HEK293 (cell line): ENCODE data around the gene RNF224.

Experiments
- CTCF ChIA-PET: fragments of 350-600 bp; formaldehyde crosslinking; extraction: SDS; loops from one replicate; lab custom pipeline; 2021; ENCODE audit warnings: antibody characterized with exemption; lab: Yijun Ruan, JAX
- POLR2A ChIA-PET: fragments of 300-600 bp; formaldehyde crosslinking; extraction: SDS; loops from one replicate; lab custom pipeline; 2020; ENCODE audit warnings: antibody characterized with exemption, inconsistent platforms; lab: Yijun Ruan, JAX
- H3K27ac ChIP-seq: fragments of 200-500 bp; sonication (Bioruptor generic); 2 replicates; pipeline ENCODE4 v1.5.1; 2014; ENCODE audit warnings: low read depth, low read length, control low read depth, inconsistent platforms; ENCODE audit errors: extremely low read depth
- H3K36me3 ChIP-seq, 2 experiments: fragments of 200-500 bp in 1 of 2; sonication (Bioruptor generic) in 1 of 2; 1 replicate in 1 of 2; 2 replicates in 1 of 2; pipeline ENCODE4 v1.5.1; 2014 to 2017; ENCODE audit warnings: inconsistent platforms in 2 of 2, low read length in 2 of 2; ENCODE audit not compliant: control insufficient read depth in 2 of 2, insufficient read depth in 1 of 2
- H3K4me1 ChIP-seq: fragments of 200-500 bp; sonication (Bioruptor generic); 2 replicates; pipeline ENCODE4 v1.5.1; 2014; ENCODE audit warnings: mild to moderate bottlenecking, low read length, inconsistent platforms; ENCODE audit not compliant: control insufficient read depth, insufficient read depth
- H3K4me3 ChIP-seq: 2 replicates; pipeline ENCODE4 v1.5.1; 2011; ENCODE audit warnings: low read depth, mild to moderate bottlenecking, control low read depth, low read length, moderate library complexity
- H3K9me3 ChIP-seq: fragments of 200-500 bp; sonication (Bioruptor generic); 2 replicates; pipeline ENCODE4 v1.5.1; 2014; ENCODE audit warnings: low read depth, low read length, inconsistent platforms; ENCODE audit not compliant: control insufficient read depth, insufficient read depth
- FEZF1 ChIP-seq: fragments of 450-650 bp; formaldehyde crosslinking; IDR thresholded peaks from 2 replicates; pipeline ENCODE4 v1.5.1; 2016; ENCODE audit warnings: missing biosample characterization, missing genetic modification characterization
- KLF1 ChIP-seq: fragments of 450-650 bp; formaldehyde crosslinking; IDR thresholded peaks from 2 replicates; pipeline ENCODE4 v1.5.1; 2016; ENCODE audit warnings: missing biosample characterization, missing genetic modification characterization
- KLF10 ChIP-seq: fragments of 450-650 bp; IDR thresholded peaks from 2 replicates; pipeline ENCODE4 v1.5.1; 2018; ENCODE audit warnings: missing biosample characterization, mild to moderate bottlenecking, missing genetic modification characterization
- KLF9 ChIP-seq: fragments of 450-650 bp; formaldehyde crosslinking; IDR thresholded peaks from 2 replicates; pipeline ENCODE4 v1.5.1; 2016; ENCODE audit warnings: missing biosample characterization, missing genetic modification characterization, low read depth
- SCRT1 ChIP-seq: fragments of 450-650 bp; formaldehyde crosslinking; IDR thresholded peaks from 2 replicates; pipeline ENCODE4 v1.5.1; 2016; ENCODE audit warnings: missing biosample characterization, missing genetic modification characterization, borderline replicate concordance
- SP2 ChIP-seq: fragments of 450-650 bp; formaldehyde crosslinking; IDR thresholded peaks from 2 replicates; pipeline ENCODE4 v1.5.1; 2016; ENCODE audit warnings: missing biosample characterization, missing genetic modification characterization
- SP3 ChIP-seq: fragments of 450-650 bp; formaldehyde crosslinking; IDR thresholded peaks from 2 replicates; pipeline ENCODE4 v1.5.1; 2016; ENCODE audit warnings: missing biosample characterization, missing genetic modification characterization
- SP7 ChIP-seq: fragments of 450-650 bp; formaldehyde crosslinking; IDR thresholded peaks from 2 replicates; pipeline ENCODE4 v1.5.1; 2016; ENCODE audit warnings: missing biosample characterization, missing genetic modification characterization
- TRIM28 ChIP-seq: IDR thresholded peaks from 2 replicates; pipeline ENCODE4 v1.6.1; 2011; ENCODE audit warnings: low read length, control low read depth, borderline replicate concordance
- ZBTB7A ChIP-seq: fragments of 450-650 bp; formaldehyde crosslinking; IDR thresholded peaks from 2 replicates; pipeline ENCODE4 v1.5.1; 2016; ENCODE audit warnings: low read depth, missing biosample characterization, missing genetic modification characterization
- ZFP69B ChIP-seq: fragments of 450-650 bp; formaldehyde crosslinking; IDR thresholded peaks from 2 replicates; pipeline ENCODE4 v1.5.1; 2016; ENCODE audit warnings: missing biosample characterization, missing genetic modification characterization
- ZNF311 ChIP-seq: fragments of 450-650 bp; formaldehyde crosslinking; IDR thresholded peaks from 2 replicates; pipeline ENCODE4 v1.5.1; 2017; ENCODE audit warnings: missing biosample characterization, missing genetic modification characterization, borderline replicate concordance
- ZNF391 ChIP-seq: fragments of 450-650 bp; formaldehyde crosslinking; IDR thresholded peaks from 2 replicates; pipeline ENCODE4 v1.5.1; 2016; ENCODE audit warnings: low read depth, missing biosample characterization, missing genetic modification characterization, borderline replicate concordance
- ZNF626 ChIP-seq: fragments of 450-650 bp; sonication (Bioruptor Pico); formaldehyde crosslinking; IDR thresholded peaks from 2 replicates; pipeline ENCODE4 v1.5.1; 2018; ENCODE audit warnings: missing biosample characterization, missing genetic modification characterization, inconsistent platforms
- ZNF76 ChIP-seq: fragments of 450-650 bp; formaldehyde crosslinking; IDR thresholded peaks from 2 replicates; pipeline ENCODE4; 2016; ENCODE audit warnings: low read depth, missing biosample characterization, missing genetic modification characterization, borderline replicate concordance
- ZSCAN30 ChIP-seq: fragments of 450-650 bp; IDR thresholded peaks from 2 replicates; pipeline ENCODE4 v1.5.1; 2018; ENCODE audit warnings: missing biosample characterization, mild to moderate bottlenecking, missing genetic modification characterization, moderate library complexity
- ZXDB ChIP-seq: fragments of 450-650 bp; formaldehyde crosslinking; IDR thresholded peaks from 2 replicates; pipeline ENCODE4 v1.5.1; 2016; ENCODE audit warnings: missing biosample characterization, missing genetic modification characterization
- TF ChIP-seq, protein P1 (sequence below): fragments of 450-650 bp; formaldehyde crosslinking; optimal IDR thresholded peaks from 2 replicates; pipeline ENCODE3; 2016; ENCODE audit warnings: missing biosample characterization, mild to moderate bottlenecking, missing genetic modification characterization
- TF ChIP-seq, protein P2 (sequence below): fragments of 450-650 bp; formaldehyde crosslinking; IDR thresholded peaks from 2 replicates; pipeline ENCODE4 v1.5.1; 2017; ENCODE audit warnings: missing biosample characterization, missing genetic modification characterization

RNF224 gene

DNA sequence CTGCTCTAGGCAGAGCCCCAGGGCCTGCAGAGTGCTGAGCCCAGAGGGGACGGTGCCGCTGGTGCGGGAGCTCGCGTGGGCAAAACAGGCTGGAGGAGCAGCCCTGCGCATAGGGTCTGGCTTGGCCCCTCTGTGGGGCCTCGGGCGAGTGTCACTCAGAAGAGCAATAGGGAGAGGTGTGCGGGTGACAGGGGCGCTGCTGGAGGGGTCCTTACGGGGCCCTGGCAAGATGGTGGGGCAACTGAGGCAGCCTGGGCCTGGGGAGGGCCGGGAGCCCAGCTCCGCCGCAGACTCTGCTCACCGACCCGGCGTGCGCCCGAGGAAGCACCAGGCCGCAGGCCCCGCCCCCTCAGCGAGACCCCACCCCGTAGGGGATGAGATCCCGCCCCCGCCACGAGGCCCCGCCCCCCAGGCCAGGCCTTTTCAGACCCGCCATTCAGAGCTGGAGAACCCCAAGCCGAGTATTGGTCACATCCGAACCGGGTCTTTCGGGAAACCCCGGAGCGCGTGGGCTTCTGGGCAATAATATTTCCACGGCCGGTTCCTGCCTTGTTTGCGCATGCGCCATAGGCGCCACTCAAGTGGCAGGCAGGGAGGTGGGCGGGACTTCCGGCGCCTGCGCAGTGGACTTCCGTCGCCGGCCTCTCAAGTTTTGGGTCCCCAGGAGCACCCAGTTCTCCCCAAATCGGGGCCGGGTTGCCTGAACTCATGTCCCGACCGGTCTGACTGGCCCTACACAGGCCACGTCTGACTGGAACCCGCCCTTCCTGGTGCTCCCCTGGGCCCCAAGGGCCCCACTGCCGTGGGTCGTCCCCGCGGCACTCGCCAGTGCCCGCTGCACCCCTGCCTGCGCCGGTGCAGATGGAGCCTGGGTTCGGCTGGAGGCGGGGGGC lies 4.0 kb upstream of the RNF224 start (continued):
- TF ChIP-seq ZSCAN30: 0 out of 2 replicates have a peak, but pooled peaks have one; percentile 50
- peak; percentile 90 for TF ChIP-seq SP2 (tag by site-specific recombination)
- peak; percentile 98 for TF ChIP-seq ZXDB (tag by site-specific recombination)
- no peak for TF ChIP-seq ZNF626 (tag by site-specific recombination)
- TF ChIP-seq SCRT1 (tag by site-specific recombination): no peak
- no peak for TF ChIP-seq TRIM28
- TF ChIP-seq ZFP69B (tag by site-specific recombination): 0 out of 2 replicates have a peak, but pooled peaks have one; percentile 30
- TF ChIP-seq, protein P1, sequence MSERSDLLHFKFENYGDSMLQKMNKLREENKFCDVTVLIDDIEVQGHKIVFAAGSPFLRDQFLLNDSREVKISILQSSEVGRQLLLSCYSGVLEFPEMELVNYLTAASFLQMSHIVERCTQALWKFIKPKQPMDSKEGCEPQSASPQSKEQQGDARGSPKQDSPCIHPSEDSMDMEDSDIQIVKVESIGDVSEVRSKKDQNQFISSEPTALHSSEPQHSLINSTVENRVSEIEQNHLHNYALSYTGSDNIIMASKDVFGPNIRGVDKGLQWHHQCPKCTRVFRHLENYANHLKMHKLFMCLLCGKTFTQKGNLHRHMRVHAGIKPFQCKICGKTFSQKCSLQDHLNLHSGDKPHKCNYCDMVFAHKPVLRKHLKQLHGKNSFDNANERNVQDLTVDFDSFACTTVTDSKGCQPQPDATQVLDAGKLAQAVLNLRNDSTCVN (tag by site-specific recombination): peak; percentile 33
- TF ChIP-seq ZBTB7A (tag by site-specific recombination): peak; percentile 46; the same call in 1 of the 2 replicates
- TF ChIP-seq FEZF1 (tag by site-specific recombination): peak; percentile 37; the same call in 1 of the 2 replicates
- TF ChIP-seq, protein P2, sequence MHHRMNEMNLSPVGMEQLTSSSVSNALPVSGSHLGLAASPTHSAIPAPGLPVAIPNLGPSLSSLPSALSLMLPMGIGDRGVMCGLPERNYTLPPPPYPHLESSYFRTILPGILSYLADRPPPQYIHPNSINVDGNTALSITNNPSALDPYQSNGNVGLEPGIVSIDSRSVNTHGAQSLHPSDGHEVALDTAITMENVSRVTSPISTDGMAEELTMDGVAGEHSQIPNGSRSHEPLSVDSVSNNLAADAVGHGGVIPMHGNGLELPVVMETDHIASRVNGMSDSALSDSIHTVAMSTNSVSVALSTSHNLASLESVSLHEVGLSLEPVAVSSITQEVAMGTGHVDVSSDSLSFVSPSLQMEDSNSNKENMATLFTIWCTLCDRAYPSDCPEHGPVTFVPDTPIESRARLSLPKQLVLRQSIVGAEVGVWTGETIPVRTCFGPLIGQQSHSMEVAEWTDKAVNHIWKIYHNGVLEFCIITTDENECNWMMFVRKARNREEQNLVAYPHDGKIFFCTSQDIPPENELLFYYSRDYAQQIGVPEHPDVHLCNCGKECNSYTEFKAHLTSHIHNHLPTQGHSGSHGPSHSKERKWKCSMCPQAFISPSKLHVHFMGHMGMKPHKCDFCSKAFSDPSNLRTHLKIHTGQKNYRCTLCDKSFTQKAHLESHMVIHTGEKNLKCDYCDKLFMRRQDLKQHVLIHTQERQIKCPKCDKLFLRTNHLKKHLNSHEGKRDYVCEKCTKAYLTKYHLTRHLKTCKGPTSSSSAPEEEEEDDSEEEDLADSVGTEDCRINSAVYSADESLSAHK: no peak
- TF ChIP-seq KLF10 (tag by site-specific recombination): peak; percentile 66
- peak; percentile 25; the same call in 1 of the 2 replicates for TF ChIP-seq SP7 (tag by site-specific recombination)
- TF ChIP-seq ZNF76 (tag by site-specific recombination): peak; percentile 84

DNA sequence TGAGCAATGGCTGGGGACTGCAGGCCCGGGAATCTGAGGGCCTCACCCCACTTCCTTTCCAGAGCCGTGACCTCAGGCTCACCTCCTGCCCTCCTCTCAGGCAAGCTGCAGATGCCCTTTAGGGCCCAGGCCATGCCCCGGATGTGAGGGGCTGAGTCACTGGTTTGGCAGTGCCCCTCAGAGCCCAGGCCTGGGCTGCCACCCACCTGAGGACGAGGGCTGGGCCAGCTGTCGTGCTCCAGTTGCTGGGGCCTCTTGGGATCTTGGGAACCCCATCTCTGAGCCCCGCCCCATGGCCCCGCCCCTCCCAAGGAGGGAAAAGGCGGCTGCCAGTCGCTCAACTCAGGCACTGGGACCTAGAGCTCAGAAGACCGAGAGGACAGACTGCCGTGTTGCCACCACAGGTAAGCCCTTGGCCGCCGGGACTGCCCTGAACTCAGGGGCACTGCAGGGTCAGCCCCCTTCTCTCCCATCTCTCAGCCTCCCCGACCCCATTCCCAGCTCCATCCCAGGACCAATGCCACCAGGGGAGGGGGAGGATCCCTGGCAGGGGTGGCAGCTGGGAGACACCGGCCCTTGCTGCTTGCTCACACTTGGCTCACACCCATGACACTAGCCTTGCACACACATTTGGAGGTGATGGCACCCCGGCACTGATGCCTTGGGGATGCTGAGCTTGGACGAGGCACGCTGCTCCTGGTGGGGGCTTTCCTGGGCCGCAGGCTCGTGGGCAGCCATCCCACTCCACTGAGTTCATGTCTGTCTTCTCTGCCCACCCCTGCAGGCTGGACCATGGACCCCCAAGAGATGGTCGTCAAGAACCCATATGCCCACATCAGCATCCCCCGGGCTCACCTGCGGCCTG lies 2.2 kb upstream of the RNF224 start, which contains the start of gene CYSRT1:
TSS of gene CYSRT1 (plus strand) at position 345 of the 865 bp plus-strand sequence. CDS start at position 793, 448 bp downstream.
- CTCF ChIA-PET: interaction anchor here (0.7 to 6.7 kb wide), 10 partner anchors 9 to 445 kb away, joined by 3 to 69 read pairs (median 4); partner anchors contain the start of genes NPDC1, SAPCD2 and TUBB4B
- H3K4me1 ChIP-seq: peaks cover 4% of the 10 kb centered on the region
- peak within 1 kb of the TSS; percentile 89 for H3K4me3 ChIP-seq
- H3K36me3 ChIP-seq: peaks cover 0 to 3% of the 10 kb centered on the region in 2 experiments; a peak in 1 of 3 replicates
- H3K27ac ChIP-seq: peak within 1 kb of the TSS; percentile 83; the same call in 1 of the 2 replicates
- TF ChIP-seq KLF9 (tag by site-specific recombination): 0 out of 2 replicates have a peak, but pooled peaks have one; percentile 28
- TF ChIP-seq SP3 (tag by site-specific recombination): peak; percentile 44
- TF ChIP-seq KLF1: peak; percentile 45
- TF ChIP-seq SP2 (tag by site-specific recombination): peak; percentile 32
- no peak for TF ChIP-seq ZNF311 (tag by site-specific recombination)
- TF ChIP-seq ZNF391: no peak
- no peaks in the 10 kb centered on the region for H3K9me3 ChIP-seq
- POLR2A ChIA-PET: interaction anchor here (3.5 to 17.2 kb wide), 3 partner anchors 16 to 95 kb away, joined by 31 to 304 read pairs (median 234); partner anchors contain the start of genes NDOR1, TMEM203, TPRN and TUBB4B
